CD4-positive, alpha-beta memory T cell (primary cell): ENCODE data around the gene RNF152. TPM values are rescaled to one million over a fixed set of nuclear protein-coding genes. Genes with fewer than 3 reads are reported as not detected.

ENCODE experiments used
- CTCF ChIA-PET: fragments of 350-600 bp; sonication (Branson Sonifier 250); formaldehyde crosslinking; loops from one replicate; lab custom pipeline; 2021; ENCODE audit warnings: inconsistent platforms; ENCODE audit not compliant: partially characterized antibody; lab: Charles Lee
- POLR2A ChIA-PET: fragments of 350-600 bp; sonication (Branson Sonifier 250); formaldehyde crosslinking; loops from one replicate; lab custom pipeline; 2021; ENCODE audit not compliant: partially characterized antibody; lab: Charles Lee
- DNase-seq, 5 donors: peaks; one replicate each; pipeline versions ENCODE4 v3.0.0 to v3.0.0-alpha.2; 2020 to 2022; ENCODE audit warnings: mixed read lengths in 1 of 5
- H3K27ac ChIP-seq: one replicate; pipeline ENCODE4 v1.7.0; 2013; ENCODE audit warnings: low read depth, low read length
- H3K27me3 ChIP-seq: 2 replicates; pipeline ENCODE4 v1.7.0; 2013; ENCODE audit warnings: mild to moderate bottlenecking, low read length, moderate library complexity; ENCODE audit not compliant: insufficient read depth
- H3K36me3 ChIP-seq: 2 replicates; pipeline ENCODE4 v1.7.0; 2013; ENCODE audit warnings: mild to moderate bottlenecking, low read length, moderate library complexity; ENCODE audit not compliant: insufficient read depth
- H3K4me1 ChIP-seq: 2 replicates; pipeline ENCODE4 v1.7.0; 2013; ENCODE audit warnings: mild to moderate bottlenecking, low read length, moderate library complexity; ENCODE audit not compliant: insufficient read depth
- H3K4me3 ChIP-seq, 2 donors: one replicate each; pipeline ENCODE4 v1.7.0; 2013; ENCODE audit warnings: low read length in 2 of 2, mild to moderate bottlenecking in 1 of 2
- H3K9me3 ChIP-seq, 2 donors: one replicate each; pipeline ENCODE4 v1.7.0; 2013; ENCODE audit warnings: low read length in 2 of 2, control low read depth in 1 of 2; ENCODE audit not compliant: control insufficient read depth in 1 of 2
- H3K27ac Mint-ChIP-seq, 7 donors: one replicate each; pipeline ENCODE4 v1.8.0; 2020 to 2021; ENCODE audit warnings: mixed read lengths in 7 of 7, mild to moderate bottlenecking in 6 of 7, inconsistent platforms in 3 of 7, moderate library complexity in 3 of 7
- H3K27me3 Mint-ChIP-seq, 2 donors: one replicate each; pipeline ENCODE4 v1.8.0; 2020 to 2021; ENCODE audit warnings: mixed read lengths in 2 of 2
- H3K36me3 Mint-ChIP-seq, 2 donors: one replicate each; pipeline ENCODE4 v1.8.0; 2020 to 2021; ENCODE audit warnings: mixed read lengths in 2 of 2, inconsistent platforms in 1 of 2, mild to moderate bottlenecking in 1 of 2
- H3K4me1 Mint-ChIP-seq, 4 donors: one replicate each; pipeline ENCODE4 v1.8.0; 2020 to 2021; ENCODE audit warnings: mixed read lengths in 4 of 4, mild to moderate bottlenecking in 1 of 4
- H3K4me3 Mint-ChIP-seq, 8 donors: one replicate each; pipeline ENCODE4 v1.8.0; 2020 to 2021; ENCODE audit warnings: mixed read lengths in 8 of 8, mild to moderate bottlenecking in 7 of 8, moderate library complexity in 6 of 8, inconsistent platforms in 3 of 8
- H3K9me3 Mint-ChIP-seq, 8 donors: one replicate each; pipeline ENCODE4 v1.8.0; 2020 to 2021; ENCODE audit warnings: mixed read lengths in 8 of 8, mild to moderate bottlenecking in 5 of 8, inconsistent platforms in 3 of 8, moderate library complexity in 1 of 8
- intact Hi-C: fragments of 100-400 bp; cut with micrococcal nuclease; formaldehyde crosslinking; loops from one replicate; pipeline ENCODE4 v1.15.1; 2023
- polyA plus RNA-seq, 2 donors: library from polyadenylated mRNA; unstranded; fragments of 300-500 nt; fragmentation: Illumina TruSeq; gene quantifications; one replicate each; pipeline ENCODE4 v1.2.3, GENCODE V29; 2021
- total RNA-seq, 2 experiments: library from RNA; stranded (reverse); gene quantifications; one replicate each; pipeline ENCODE4 v1.2.3, GENCODE V29; 2021

Gene RNF152, protein sequence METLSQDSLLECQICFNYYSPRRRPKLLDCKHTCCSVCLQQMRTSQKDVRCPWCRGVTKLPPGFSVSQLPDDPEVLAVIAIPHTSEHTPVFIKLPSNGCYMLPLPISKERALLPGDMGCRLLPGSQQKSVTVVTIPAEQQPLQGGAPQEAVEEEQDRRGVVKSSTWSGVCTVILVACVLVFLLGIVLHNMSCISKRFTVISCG
- under 1 TPM; 0.06 to 0.20 TPM for total RNA-seq
- polyA plus RNA-seq = not detected

DNA sequence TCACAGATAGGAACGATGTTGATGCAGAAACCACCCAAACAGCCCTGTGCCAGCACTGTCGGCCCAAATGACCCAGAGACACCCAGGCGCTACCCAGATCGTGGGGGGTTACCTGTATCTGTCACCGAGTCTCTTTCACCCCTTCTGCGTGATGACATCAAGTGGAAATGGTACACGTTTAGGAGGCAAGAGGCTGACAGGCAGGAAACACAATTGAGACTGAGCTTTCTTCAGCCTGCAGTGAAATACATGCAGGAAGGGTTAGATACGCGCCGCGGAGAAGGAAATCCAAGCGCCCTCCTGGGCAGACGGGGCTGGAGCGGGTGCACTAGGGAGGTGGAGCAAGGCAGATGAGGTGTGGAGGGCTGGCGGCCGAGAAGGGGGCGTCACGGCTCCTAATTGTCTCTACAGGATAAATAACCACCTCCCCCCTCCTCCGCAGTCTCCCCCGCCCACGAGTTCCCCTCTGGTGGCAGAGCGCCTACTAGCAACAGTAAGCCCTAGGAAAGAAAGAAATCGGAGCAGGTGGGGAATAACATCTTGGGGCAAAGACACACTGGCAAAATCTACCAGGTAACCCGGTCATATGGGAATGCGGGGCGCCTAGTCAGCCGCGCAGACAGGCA, at the start of gene RNF152:
TSS of gene RNF152 (minus strand) at position 325 of the 626 bp plus-strand sequence. CDS start 76,544 bp downstream, outside the sequence.
- CTCF ChIA-PET = no interaction called here
- no peaks in the 10 kb centered on the region for H3K9me3 ChIP-seq
- peaks cover 3 to 19% (median 11%) of the 10 kb centered on the region in 4 donors for H3K4me1 Mint-ChIP-seq
- peaks cover 6% of the 10 kb centered on the region for H3K4me1 ChIP-seq
- H3K4me3 Mint-ChIP-seq = peak within 1 kb of the TSS; percentile 86 to 96 (median 92)
- H3K27ac Mint-ChIP-seq = peak within 1 kb of the TSS in 6 of 7 donors; percentile 31 to 76 (median 64)
- peaks cover 12 to 17% of the 10 kb centered on the region in 2 donors for H3K27me3 Mint-ChIP-seq
- peak in 4 of 5 donors; percentile 18 to 48 (median 19) for DNase-seq
- POLR2A ChIA-PET = no interaction called here
- H3K36me3 ChIP-seq = no peaks in the 10 kb centered on the region
- H3K27me3 ChIP-seq = peaks cover 11% of the 10 kb centered on the region
- H3K4me3 ChIP-seq = peak within 1 kb of the TSS in 1 of 2 donors; percentile 53
- intact Hi-C loops = loop anchor here (5.0 kb wide), 4 partner anchors 85 to 380 kb away; no protein-coding TSS in a partner anchor
- H3K27ac ChIP-seq = no peak within 1 kb of the TSS
- H3K36me3 Mint-ChIP-seq = peaks cover 0 to 7% of the 10 kb centered on the region in 2 donors
- no peaks in the 10 kb centered on the region for H3K9me3 Mint-ChIP-seq

DNA sequence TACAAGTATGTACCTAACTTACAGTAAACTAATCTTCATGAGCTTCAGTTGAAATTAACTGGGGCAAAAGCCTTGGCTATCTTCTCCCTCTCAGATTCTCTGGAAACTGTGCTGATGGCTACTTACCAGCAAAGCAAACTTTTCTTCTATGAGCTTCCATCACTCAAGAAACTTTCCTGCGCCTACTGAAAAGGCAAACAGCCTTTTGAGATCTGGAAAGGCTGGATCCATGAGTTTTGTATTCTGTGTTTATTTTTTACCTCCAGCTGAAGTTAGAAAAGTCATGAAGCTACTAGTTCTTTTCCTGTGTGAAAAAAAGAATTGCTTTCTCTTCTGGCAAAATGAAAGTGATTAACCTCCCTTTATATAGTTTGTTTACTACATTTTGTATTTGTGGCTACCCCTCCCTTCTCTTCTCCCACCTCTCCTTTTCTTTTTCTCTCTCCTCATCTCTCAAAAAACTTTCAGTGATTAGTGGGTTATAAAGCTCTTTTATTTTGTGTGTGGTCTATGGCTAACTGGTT, 49.2 kb upstream of the RNF152 start:
- H3K4me3 ChIP-seq = no peak overlapping the region
- peak in 2 of 5 donors; percentile 13 to 19 for DNase-seq
- Mint-ChIP-seq H3K36me3 (no peaks in the 10 kb centered on the region), H3K4me3 (peak overlapping the region in 7 of 8 donors; percentile 26 to 85 (median 57)), H3K27me3 (peaks cover 0 to 5% of the 10 kb centered on the region in 2 donors), H3K4me1 (peaks cover 11 to 24% (median 16%) of the 10 kb centered on the region in 4 donors), H3K9me3 (peaks cover 0 to 4% (median 0%) of the 10 kb centered on the region in 8 donors), H3K27ac (peak overlapping the region; percentile 2 to 92 (median 33))
- peaks cover 8% of the 10 kb centered on the region for H3K4me1 ChIP-seq
- H3K36me3 ChIP-seq = no peaks in the 10 kb centered on the region
- ChIA-PET POLR2A (interaction anchor here (1.0 kb wide), 1 partner anchor 10 kb away, joined by 5 read pairs; no protein-coding TSS in a partner anchor), CTCF (interaction anchor here (1.2 kb wide), 1 partner anchor 19 kb away, joined by 3 read pairs; no protein-coding TSS in a partner anchor)
- intact Hi-C loops = no loop called here
- H3K9me3 ChIP-seq = no peaks in the 10 kb centered on the region
- H3K27me3 ChIP-seq = no peaks in the 10 kb centered on the region
- no peak overlapping the region for H3K27ac ChIP-seq

DNA sequence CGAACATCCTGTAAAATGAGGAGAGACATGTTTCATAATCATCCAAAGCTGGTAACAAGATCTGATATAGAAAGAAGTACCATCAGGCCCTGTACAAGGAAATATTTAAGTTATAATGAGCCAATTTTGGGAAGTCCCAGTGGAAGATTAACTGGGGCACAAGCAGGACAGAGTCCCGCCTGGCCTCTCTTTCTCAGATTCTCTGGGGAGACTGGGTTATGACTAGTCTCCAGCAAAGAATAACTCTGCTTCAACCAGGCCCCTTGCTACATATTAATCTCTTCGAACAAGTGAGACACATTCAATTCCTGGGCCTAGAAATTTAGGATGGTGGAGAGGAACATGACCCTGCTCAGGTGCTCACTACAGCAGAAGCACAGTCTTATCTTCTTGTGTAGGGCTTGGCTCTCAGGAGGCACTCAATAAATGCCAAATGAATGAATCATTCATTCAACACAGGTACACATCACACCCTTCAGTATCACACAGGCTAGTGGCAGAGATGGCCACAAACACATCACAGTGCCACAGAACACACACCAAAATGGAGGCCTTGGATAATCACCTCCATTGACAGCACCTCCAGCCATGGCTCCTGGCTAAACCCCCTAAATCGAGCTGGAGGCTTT, 46.4 kb upstream of the RNF152 start:
- POLR2A ChIA-PET = no interaction called here
- Mint-ChIP-seq H3K4me3 (no peak overlapping the region), H3K4me1 (peaks cover 10 to 20% (median 15%) of the 10 kb centered on the region in 4 donors), H3K9me3 (peaks cover 0 to 4% (median 0%) of the 10 kb centered on the region in 8 donors), H3K27ac (no peak overlapping the region), H3K27me3 (peaks cover 2 to 8% of the 10 kb centered on the region in 2 donors), H3K36me3 (no peaks in the 10 kb centered on the region)
- CTCF ChIA-PET = no interaction called here
- intact Hi-C loops = no loop called here
- no peaks in the 10 kb centered on the region for H3K27me3 ChIP-seq
- H3K4me1 ChIP-seq = peaks cover 8% of the 10 kb centered on the region
- H3K9me3 ChIP-seq = no peaks in the 10 kb centered on the region
- no peak overlapping the region for H3K27ac ChIP-seq
- no peaks in the 10 kb centered on the region for H3K36me3 ChIP-seq
- no peak for DNase-seq
- H3K4me3 ChIP-seq = no peak overlapping the region

DNA sequence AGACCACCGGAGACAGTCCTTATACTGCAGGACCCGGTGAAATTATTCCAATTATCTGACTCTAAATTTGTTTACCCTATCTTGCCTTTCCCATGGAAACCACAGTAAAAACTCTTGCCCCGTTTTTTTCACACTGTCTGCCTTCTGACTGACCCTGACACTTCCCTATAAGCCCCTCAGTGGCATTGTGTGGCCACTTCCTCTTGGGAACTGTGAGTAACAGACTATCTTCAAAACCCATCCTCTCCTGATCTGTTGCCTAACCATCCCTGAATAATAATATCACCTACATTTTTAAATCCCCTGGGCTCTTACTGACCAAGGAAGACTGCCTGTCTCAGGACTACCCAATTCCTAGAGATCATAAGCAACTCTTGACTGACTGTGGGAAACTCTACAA, 42.6 kb upstream of the RNF152 start:
- CTCF ChIA-PET = no interaction called here

DNA sequence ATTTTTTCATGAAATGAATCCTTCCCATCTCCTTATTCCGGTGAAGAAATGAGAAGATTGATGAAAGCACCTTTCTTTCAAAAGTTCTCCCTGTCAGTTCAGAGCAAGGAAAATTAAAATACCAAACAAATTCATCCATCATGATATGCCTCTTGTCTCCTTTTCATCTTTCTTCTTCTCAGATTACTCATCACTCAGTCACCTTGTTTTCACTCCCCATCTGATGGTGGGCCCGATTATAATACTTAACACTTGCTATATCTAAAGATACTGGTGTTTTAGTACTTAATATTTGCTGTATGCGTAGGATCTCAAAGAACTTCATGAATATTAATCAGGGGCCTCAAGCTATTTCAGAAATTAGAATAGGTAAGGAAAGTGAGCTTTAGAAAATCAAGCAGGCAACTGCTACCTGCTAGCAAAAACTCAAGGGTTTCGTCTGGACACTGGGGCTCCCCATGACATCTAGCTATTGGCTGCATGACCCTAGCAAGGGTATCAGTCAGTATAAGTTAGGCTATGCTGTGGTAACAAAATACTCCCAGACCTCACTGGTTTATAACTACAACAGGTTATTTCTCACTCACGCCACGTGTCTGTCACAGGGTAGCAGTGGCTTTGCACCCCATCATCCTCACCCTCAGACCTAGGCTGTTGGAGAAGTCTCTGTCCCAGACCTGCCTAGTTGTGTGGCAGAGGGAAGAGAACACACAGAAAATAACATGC, 39.0 kb upstream of the RNF152 start:
- no peak overlapping the region for H3K27ac Mint-ChIP-seq
- no peak for DNase-seq
- no peak overlapping the region for H3K4me3 ChIP-seq
- no peaks in the 10 kb centered on the region for H3K36me3 ChIP-seq
- H3K27me3 ChIP-seq = no peaks in the 10 kb centered on the region
- no peak overlapping the region for H3K27ac ChIP-seq
- H3K4me1 Mint-ChIP-seq = peaks cover 3 to 18% (median 11%) of the 10 kb centered on the region in 4 donors
- H3K27me3 Mint-ChIP-seq = peaks cover 4 to 10% of the 10 kb centered on the region in 2 donors
- intact Hi-C loops = no loop called here
- H3K4me1 ChIP-seq = peaks cover 7% of the 10 kb centered on the region
- peaks cover 0 to 13% (median 2%) of the 10 kb centered on the region in 8 donors for H3K9me3 Mint-ChIP-seq
- no peaks in the 10 kb centered on the region for H3K9me3 ChIP-seq
- H3K36me3 Mint-ChIP-seq = no peaks in the 10 kb centered on the region
- ChIA-PET POLR2A (no interaction called here), CTCF (no interaction called here)
- no peak overlapping the region for H3K4me3 Mint-ChIP-seq

More for the DNA sequence above, 42.6 kb upstream of the RNF152 start:
- peaks cover 4 to 13% of the 10 kb centered on the region in 2 donors for H3K27me3 Mint-ChIP-seq
- no peak overlapping the region for H3K4me3 Mint-ChIP-seq
- no peak overlapping the region for H3K27ac Mint-ChIP-seq
- H3K27ac ChIP-seq = no peak overlapping the region
- POLR2A ChIA-PET = no interaction called here
- H3K27me3 ChIP-seq = no peaks in the 10 kb centered on the region
- DNase-seq = no peak
- H3K9me3 Mint-ChIP-seq = peaks cover 0 to 4% (median under 1%) of the 10 kb centered on the region in 8 donors
- no peaks in the 10 kb centered on the region for H3K4me1 Mint-ChIP-seq
- no peaks in the 10 kb centered on the region for H3K9me3 ChIP-seq
- intact Hi-C loops = no loop called here
- no peaks in the 10 kb centered on the region for H3K36me3 Mint-ChIP-seq
- no peak overlapping the region for H3K4me3 ChIP-seq
- no peaks in the 10 kb centered on the region for H3K36me3 ChIP-seq
- H3K4me1 ChIP-seq = no peaks in the 10 kb centered on the region

DNA sequence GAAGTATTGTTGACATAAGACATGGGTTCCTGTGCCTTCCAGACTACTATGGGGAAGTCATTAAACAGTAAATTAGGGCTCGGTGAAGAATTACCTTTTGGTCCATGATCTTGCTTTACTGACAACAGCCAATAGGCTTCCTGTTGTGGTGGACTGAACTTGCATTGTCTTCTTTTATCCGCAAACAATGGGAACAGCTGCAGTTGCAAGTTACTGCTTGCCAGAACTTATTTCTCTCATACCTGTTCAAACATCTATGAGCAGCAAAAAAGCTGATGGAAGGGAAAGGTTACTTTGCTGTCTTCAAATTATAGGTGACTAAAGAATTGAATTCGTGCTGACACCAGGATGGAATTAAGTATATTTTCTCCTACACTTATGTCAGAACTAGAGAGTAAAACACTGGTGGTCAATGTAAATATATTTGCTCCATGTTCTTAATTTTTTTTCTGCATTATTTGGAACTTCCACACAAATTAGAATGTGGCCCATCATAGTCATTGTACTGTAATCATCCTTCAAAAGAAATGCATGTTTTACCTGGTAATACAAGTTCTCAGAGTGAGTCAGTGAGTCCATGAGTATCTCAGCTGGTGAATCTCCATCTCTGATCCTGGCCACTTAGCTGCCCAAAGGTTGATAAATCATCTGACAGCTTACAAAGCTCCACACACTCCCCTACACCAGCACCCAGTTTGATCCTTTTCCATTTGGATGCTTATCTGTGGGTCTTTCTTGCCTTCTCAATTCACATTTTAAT, 37.3 kb upstream of the RNF152 start:
- Histone ChIP-seq H3K4me3 (no peak overlapping the region), H3K36me3 (no peaks in the 10 kb centered on the region), H3K9me3 (no peaks in the 10 kb centered on the region), H3K27ac (no peak overlapping the region), H3K4me1 (peaks cover 20% of the 10 kb centered on the region), H3K27me3 (no peaks in the 10 kb centered on the region)
- intact Hi-C loops = no loop called here
- POLR2A ChIA-PET = no interaction called here
- peaks cover 2 to 5% of the 10 kb centered on the region in 2 donors for H3K27me3 Mint-ChIP-seq
- no peak overlapping the region for H3K27ac Mint-ChIP-seq
- H3K36me3 Mint-ChIP-seq = no peaks in the 10 kb centered on the region
- CTCF ChIA-PET = no interaction called here
- H3K9me3 Mint-ChIP-seq = peaks cover 0 to 13% (median 2%) of the 10 kb centered on the region in 8 donors
- H3K4me3 Mint-ChIP-seq = no peak overlapping the region
- DNase-seq = no peak
- H3K4me1 Mint-ChIP-seq = peaks cover 12 to 33% (median 23%) of the 10 kb centered on the region in 4 donors
